H9 (cell line): ENCODE data around the gene USP34. TPM values are rescaled to one million over a fixed set of nuclear protein-coding genes. Genes with fewer than 3 reads are reported as not detected.
"Not testable (repeated sequence)": the region's sequence is repeated elsewhere in the genome, so short reads cannot be mapped to it uniquely, and the experiment has no call there.

Experiments
- DNase-seq: peaks from one replicate; pipeline ENCODE4 v3.0.0-alpha.2; 2017
- H2AFZ ChIP-seq: one replicate; pipeline ENCODE4 v1.6.1; 2013; ENCODE audit warnings: mild to moderate bottlenecking, low read length, control low read depth, moderate library complexity
- H2AK5ac ChIP-seq: 2 replicates; pipeline ENCODE4 v1.6.1; 2013; ENCODE audit warnings: low read length, control low read depth, mixed read lengths; ENCODE audit not compliant: insufficient read length
- H2BK120ac ChIP-seq: one replicate; pipeline ENCODE4 v1.6.1; 2013; ENCODE audit warnings: low read depth, mild to moderate bottlenecking, low read length, control low read depth, inconsistent platforms; ENCODE audit not compliant: poor library complexity, severe bottlenecking
- H2BK12ac ChIP-seq: 2 replicates; pipeline ENCODE4 v1.6.1; 2013; ENCODE audit warnings: low read length, control low read depth, mixed read lengths, low read depth; ENCODE audit not compliant: insufficient read length
- H2BK15ac ChIP-seq: 2 replicates; pipeline ENCODE4 v1.6.1; 2013; ENCODE audit warnings: low read depth, low read length, control low read depth
- H2BK20ac ChIP-seq: one replicate; pipeline ENCODE4 v1.6.1; 2013; ENCODE audit warnings: low read depth, mild to moderate bottlenecking, low read length, control low read depth, inconsistent platforms; ENCODE audit not compliant: poor library complexity, severe bottlenecking
- H2BK5ac ChIP-seq: 2 replicates; pipeline ENCODE4 v1.6.1; 2013; ENCODE audit warnings: low read length, control low read depth, mixed read lengths; ENCODE audit not compliant: insufficient read length
- H3K14ac ChIP-seq: 2 replicates; pipeline ENCODE4 v1.6.1; 2013; ENCODE audit warnings: low read length, control low read depth; ENCODE audit not compliant: insufficient read depth
- H3K18ac ChIP-seq: 2 replicates; pipeline ENCODE4 v1.6.1; 2013; ENCODE audit warnings: low read depth, mild to moderate bottlenecking, mixed read lengths, low read length, control low read depth; ENCODE audit not compliant: insufficient read length
- H3K23ac ChIP-seq: 2 replicates; pipeline ENCODE4 v1.6.1; 2013; ENCODE audit warnings: low read length, control low read depth, mixed read lengths, low read depth; ENCODE audit not compliant: insufficient read length
- H3K23me2 ChIP-seq: 2 replicates; pipeline ENCODE4 v1.6.1; 2013; ENCODE audit warnings: low read depth, mild to moderate bottlenecking, mixed read lengths, low read length, control low read depth; ENCODE audit not compliant: insufficient read length, poor library complexity, severe bottlenecking
- H3K27ac ChIP-seq: 2 replicates; pipeline ENCODE4 v1.5.1; 2013; ENCODE audit warnings: low read length, control low read depth, mixed read lengths, low read depth; ENCODE audit not compliant: insufficient read length
- H3K27me3 ChIP-seq: 2 replicates; pipeline ENCODE4 v1.6.1; 2013; ENCODE audit warnings: low read length, control low read depth, inconsistent platforms; ENCODE audit not compliant: insufficient read depth
- H3K4ac ChIP-seq: 2 replicates; pipeline ENCODE4 v1.6.1; 2013; ENCODE audit warnings: low read depth, mild to moderate bottlenecking, control low read depth, inconsistent platforms, low read length, moderate library complexity
- H3K4me1 ChIP-seq: 2 replicates; pipeline ENCODE4 v1.6.1; 2013; ENCODE audit warnings: low read length, control low read depth, inconsistent platforms; ENCODE audit not compliant: insufficient read depth
- H3K4me2 ChIP-seq: 2 replicates; pipeline ENCODE4 v1.6.1; 2013; ENCODE audit warnings: low read length, control low read depth, mixed read lengths; ENCODE audit not compliant: insufficient read length, insufficient read depth
- H3K56ac ChIP-seq: 2 replicates; pipeline ENCODE4 v1.6.1; 2013; ENCODE audit warnings: low read depth, mild to moderate bottlenecking, mixed read lengths, low read length, control low read depth; ENCODE audit not compliant: insufficient read length
- H3K79me1 ChIP-seq: 2 replicates; pipeline ENCODE4 v1.6.1; 2013; ENCODE audit warnings: low read depth, mild to moderate bottlenecking, moderate library complexity, low read length, control low read depth, inconsistent platforms; ENCODE audit not compliant: insufficient read depth, poor library complexity, severe bottlenecking
- H3K79me2 ChIP-seq: 2 replicates; pipeline ENCODE4 v1.6.1; 2013; ENCODE audit warnings: low read length, control low read depth, inconsistent platforms; ENCODE audit not compliant: insufficient read depth
- H3K9ac ChIP-seq: 2 replicates; pipeline ENCODE4 v1.6.1; 2013; ENCODE audit warnings: low read length, control low read depth, mixed read lengths; ENCODE audit not compliant: insufficient read length; ENCODE audit errors: extremely low read depth
- H3K9me3 ChIP-seq: one replicate; pipeline ENCODE4 v1.6.1; 2013; ENCODE audit warnings: low read depth, low read length, inconsistent platforms; ENCODE audit not compliant: control insufficient read depth
- H3T11ph ChIP-seq: one replicate; pipeline ENCODE4 v1.6.1; 2013; ENCODE audit warnings: mild to moderate bottlenecking, low read length, control low read depth, inconsistent platforms
- H4K20me1 ChIP-seq: one replicate; pipeline ENCODE4 v1.6.1; 2013; ENCODE audit not compliant: control insufficient read depth, insufficient read length, insufficient read depth
- H4K5ac ChIP-seq: 2 replicates; pipeline ENCODE4 v1.6.1; 2013; ENCODE audit warnings: low read depth, mild to moderate bottlenecking, mixed read lengths, low read length, control low read depth; ENCODE audit not compliant: insufficient read length
- H4K8ac ChIP-seq: replicated peaks from 2 replicates; pipeline ENCODE4 v1.6.1; 2013; ENCODE audit warnings: low read length, control low read depth, mixed read lengths, low read depth; ENCODE audit not compliant: insufficient read length
- H4K91ac ChIP-seq: 2 replicates; pipeline ENCODE4 v1.6.1; 2013; ENCODE audit warnings: low read depth, mild to moderate bottlenecking, moderate library complexity, mixed read lengths, low read length, control low read depth; ENCODE audit not compliant: insufficient read length
- H3K27ac Mint-ChIP-seq, 3 experiments: 2 replicates in 2 of 3; 3 replicates in 1 of 3; pipeline ENCODE4 v1.8.0; 2020 to 2021; ENCODE audit warnings: mixed read lengths in 3 of 3, mild to moderate bottlenecking in 1 of 3, moderate library complexity in 1 of 3
- H3K27me3 Mint-ChIP-seq: 2 replicates; pipeline ENCODE4 v1.8.0; 2021; ENCODE audit warnings: low read depth, mild to moderate bottlenecking, moderate library complexity, mixed read lengths
- H3K36me3 Mint-ChIP-seq, 3 experiments: 2 replicates in 2 of 3; 3 replicates in 1 of 3; pipeline ENCODE4 v1.8.0; 2020 to 2021; ENCODE audit warnings: low read depth in 3 of 3, mixed read lengths in 3 of 3; ENCODE audit not compliant: insufficient read depth in 1 of 3
- H3K4me1 Mint-ChIP-seq, 2 experiments: 2 replicates each; pipeline ENCODE4 v1.8.0; 2020; ENCODE audit warnings: mixed read lengths in 2 of 2
- H3K4me3 Mint-ChIP-seq, 2 experiments: 2 replicates in 1 of 2; 3 replicates in 1 of 2; pipeline ENCODE4 v1.8.0; 2020 to 2021; ENCODE audit warnings: mild to moderate bottlenecking in 2 of 2, mixed read lengths in 2 of 2, moderate library complexity in 1 of 2
- H3K9me3 Mint-ChIP-seq, 2 experiments: 2 replicates in 1 of 2; 3 replicates in 1 of 2; pipeline ENCODE4 v1.8.0; 2020; ENCODE audit warnings: mild to moderate bottlenecking in 2 of 2, mixed read lengths in 2 of 2, moderate library complexity in 1 of 2
- WGBS: extraction: QIAGEN DNeasy Blood & Tissue Kit; methylation state at CpG from one replicate; pipeline ENCODE4 v1.1.7; 2013; ENCODE audit warnings: missing lambda C conversion rate, low lambda C conversion rate, mixed read lengths; ENCODE audit not compliant: insufficient read length; ENCODE audit errors: extremely low coverage; 5-methylcytosine and 5-hydroxymethylcytosine counted together
- total RNA-seq: library from RNA; stranded (reverse); gene quantifications from 2 replicates; pipeline ENCODE4 v1.2.1, GENCODE V29; 2021
- TF ChIP-seq, protein P1 (sequence below): fragments of 200-600 bp; sonication (generic); conservative IDR thresholded peaks from 3 replicates; pipeline ENCODE4 v1.8.0; 2021; ENCODE audit warnings: antibody characterized with exemption, mild to moderate bottlenecking

The USP34 gene
- total RNA-seq, 1 experiment from 2014 or later = 93.9 TPM

DNA sequence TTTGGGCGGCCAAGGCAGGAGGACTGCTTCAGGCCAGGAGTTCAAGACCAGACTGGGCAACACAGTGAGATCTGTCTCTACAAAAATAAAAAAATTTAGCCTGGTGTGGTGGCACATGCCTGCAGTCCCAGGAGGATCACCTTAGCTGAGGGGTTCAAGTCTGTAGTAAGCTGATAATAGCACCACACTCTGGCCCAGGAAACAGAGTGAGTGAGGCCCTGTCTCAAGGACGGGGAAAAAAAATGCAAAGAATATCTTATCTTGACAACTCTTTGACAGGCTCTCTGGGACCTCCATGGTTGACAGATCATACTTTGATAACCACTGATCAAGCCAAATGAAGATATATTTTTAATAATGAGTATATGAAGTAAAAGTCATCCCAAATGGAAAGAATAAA, 22.7 kb downstream of the USP34 start:
- peaks cover 22 to 26% (median 22%) of the 10 kb centered on the region in 3 experiments; a peak in 6 of 7 replicates for H3K36me3 Mint-ChIP-seq
- H3K27ac Mint-ChIP-seq = no peak overlapping the region
- H4K91ac ChIP-seq = no peak overlapping the region
- H2BK5ac ChIP-seq = no peak overlapping the region
- no peak overlapping the region for H2BK20ac ChIP-seq
- no peak for DNase-seq
- no peak overlapping the region for H3K4me2 ChIP-seq
- no peak overlapping the region for H3T11ph ChIP-seq
- H2BK15ac ChIP-seq = no peak overlapping the region; the same call in 1 of the 2 replicates
- no peak overlapping the region for H2BK120ac ChIP-seq
- H3K14ac ChIP-seq = no peak overlapping the region
- H3K9me3 Mint-ChIP-seq = peaks cover 6% of the 10 kb centered on the region in 2 experiments; a peak in 4 of 5 replicates
- WGBS = no CpG with 5 or more reads among the region's 2 CpGs
- no peaks in the 10 kb centered on the region for H4K20me1 ChIP-seq
- H3K23ac ChIP-seq = no peak overlapping the region
- H4K5ac ChIP-seq = no peak overlapping the region
- no peak overlapping the region for H2BK12ac ChIP-seq
- no peak overlapping the region for H3K4ac ChIP-seq
- H3K56ac ChIP-seq = no peak overlapping the region
- no peak overlapping the region for H3K9ac ChIP-seq
- no peaks in the 10 kb centered on the region; the same call in 1 of the 2 replicates for H3K4me1 ChIP-seq
- H3K4me3 Mint-ChIP-seq = no peak overlapping the region
- H2AK5ac ChIP-seq = no peak overlapping the region
- H2AFZ ChIP-seq = no peak overlapping the region
- peaks cover 37% of the 10 kb centered on the region; the same call in 1 of the 2 replicates for H3K79me2 ChIP-seq
- H3K18ac ChIP-seq = no peak overlapping the region
- no peak overlapping the region for H3K27ac ChIP-seq
- H3K9me3 ChIP-seq = no peaks in the 10 kb centered on the region
- no peaks in the 10 kb centered on the region for H3K23me2 ChIP-seq
- TF ChIP-seq, protein P1, sequence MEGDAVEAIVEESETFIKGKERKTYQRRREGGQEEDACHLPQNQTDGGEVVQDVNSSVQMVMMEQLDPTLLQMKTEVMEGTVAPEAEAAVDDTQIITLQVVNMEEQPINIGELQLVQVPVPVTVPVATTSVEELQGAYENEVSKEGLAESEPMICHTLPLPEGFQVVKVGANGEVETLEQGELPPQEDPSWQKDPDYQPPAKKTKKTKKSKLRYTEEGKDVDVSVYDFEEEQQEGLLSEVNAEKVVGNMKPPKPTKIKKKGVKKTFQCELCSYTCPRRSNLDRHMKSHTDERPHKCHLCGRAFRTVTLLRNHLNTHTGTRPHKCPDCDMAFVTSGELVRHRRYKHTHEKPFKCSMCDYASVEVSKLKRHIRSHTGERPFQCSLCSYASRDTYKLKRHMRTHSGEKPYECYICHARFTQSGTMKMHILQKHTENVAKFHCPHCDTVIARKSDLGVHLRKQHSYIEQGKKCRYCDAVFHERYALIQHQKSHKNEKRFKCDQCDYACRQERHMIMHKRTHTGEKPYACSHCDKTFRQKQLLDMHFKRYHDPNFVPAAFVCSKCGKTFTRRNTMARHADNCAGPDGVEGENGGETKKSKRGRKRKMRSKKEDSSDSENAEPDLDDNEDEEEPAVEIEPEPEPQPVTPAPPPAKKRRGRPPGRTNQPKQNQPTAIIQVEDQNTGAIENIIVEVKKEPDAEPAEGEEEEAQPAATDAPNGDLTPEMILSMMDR = no peak
- H3K27me3 Mint-ChIP-seq = no peaks in the 10 kb centered on the region
- H3K4me1 Mint-ChIP-seq = peaks cover 7 to 15% of the 10 kb centered on the region in 2 experiments
- H3K27me3 ChIP-seq = no peaks in the 10 kb centered on the region
- H4K8ac ChIP-seq = no peak overlapping the region
- H3K79me1 ChIP-seq = no peaks in the 10 kb centered on the region

GRCh38 chr2:61446971-61447370, 23.9 kb downstream of the USP34 start:
- H3K9ac ChIP-seq, H3K4ac ChIP-seq, H4K5ac ChIP-seq, H3K9me3 Mint-ChIP-seq, H3K18ac ChIP-seq, H2BK20ac ChIP-seq, H3K27me3 Mint-ChIP-seq, H3K27ac Mint-ChIP-seq, H2BK12ac ChIP-seq, H2BK15ac ChIP-seq, H3K27me3 ChIP-seq, H3K23ac ChIP-seq, H2AFZ ChIP-seq, H4K8ac ChIP-seq, H3K27ac ChIP-seq, H2BK120ac ChIP-seq, H4K20me1 ChIP-seq, DNase-seq, H3K4me2 ChIP-seq, H3T11ph ChIP-seq, H4K91ac ChIP-seq, H2BK5ac ChIP-seq, H3K4me1 ChIP-seq, H2AK5ac ChIP-seq, H3K79me1 ChIP-seq, H3K23me2 ChIP-seq, H3K56ac ChIP-seq, H3K14ac ChIP-seq, H3K4me3 Mint-ChIP-seq, H3K9me3 ChIP-seq: not testable (repeated sequence)
- Mint-ChIP-seq H3K36me3 (peaks cover 18 to 22% (median 22%) of the 10 kb centered on the region in 3 experiments; a peak in 6 of 7 replicates), H3K4me1 (peaks cover 16 to 24% of the 10 kb centered on the region in 2 experiments)
- peaks cover 38% of the 10 kb centered on the region; the same call in 1 of the 2 replicates for H3K79me2 ChIP-seq
- no CpG with 5 or more reads among the region's 7 CpGs for WGBS
